GM10248 (cell line): Measurements from ENCODE around the gene PLEKHB1.
A peak's percentile ranks its signal among the peaks of the same experiment; 100 is the strongest.

Experiments
- CTCF ChIA-PET: fragments of 300-600 bp; sonication (Branson Sonifier 250); formaldehyde crosslinking; extraction: SDS; loops from one replicate; lab custom pipeline; 2021; ENCODE audit warnings: antibody characterized with exemption; lab: Yijun Ruan, JAX
- POLR2A ChIA-PET: fragments of 350-650 bp; sonication (Branson Sonifier 250); formaldehyde crosslinking; extraction: SDS; loops from one replicate; lab custom pipeline; 2020; ENCODE audit warnings: antibody characterized with exemption; lab: Yijun Ruan, JAX
- DNase-seq: peaks from one replicate; pipeline ENCODE4 v3.0.0; 2012; ENCODE audit errors: extremely low spot score
- TF ChIP-seq, protein P1 (sequence below): IDR thresholded peaks from 2 replicates; pipeline ENCODE4 v1.5.1; 2012; ENCODE audit warnings: mild to moderate bottlenecking, low read depth; ENCODE audit errors: extremely low read depth, missing control alignments, control extremely low read depth

PLEKHB1 gene

DNA sequence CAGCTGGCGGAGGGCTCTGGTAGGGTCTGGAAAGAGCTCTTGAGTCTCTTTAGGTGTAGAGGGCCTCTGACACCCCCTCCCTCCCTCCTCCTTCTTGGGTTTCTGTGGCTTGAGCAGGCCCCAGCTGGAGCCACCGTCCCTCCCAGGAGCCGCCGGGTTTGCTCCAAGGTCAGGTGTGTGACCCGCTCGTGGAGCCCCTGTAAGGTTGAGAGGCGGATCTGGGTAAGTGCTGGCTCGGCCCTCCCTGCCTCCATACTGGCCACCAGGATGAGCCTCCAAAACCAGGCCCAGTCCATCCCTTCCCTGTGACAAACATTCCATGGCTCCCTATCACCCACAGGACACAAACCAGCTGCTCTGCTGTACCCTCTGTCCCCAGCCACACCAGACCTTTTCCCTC lies 9.3 kb downstream of the PLEKHB1 start:
- TF ChIP-seq, protein P1, sequence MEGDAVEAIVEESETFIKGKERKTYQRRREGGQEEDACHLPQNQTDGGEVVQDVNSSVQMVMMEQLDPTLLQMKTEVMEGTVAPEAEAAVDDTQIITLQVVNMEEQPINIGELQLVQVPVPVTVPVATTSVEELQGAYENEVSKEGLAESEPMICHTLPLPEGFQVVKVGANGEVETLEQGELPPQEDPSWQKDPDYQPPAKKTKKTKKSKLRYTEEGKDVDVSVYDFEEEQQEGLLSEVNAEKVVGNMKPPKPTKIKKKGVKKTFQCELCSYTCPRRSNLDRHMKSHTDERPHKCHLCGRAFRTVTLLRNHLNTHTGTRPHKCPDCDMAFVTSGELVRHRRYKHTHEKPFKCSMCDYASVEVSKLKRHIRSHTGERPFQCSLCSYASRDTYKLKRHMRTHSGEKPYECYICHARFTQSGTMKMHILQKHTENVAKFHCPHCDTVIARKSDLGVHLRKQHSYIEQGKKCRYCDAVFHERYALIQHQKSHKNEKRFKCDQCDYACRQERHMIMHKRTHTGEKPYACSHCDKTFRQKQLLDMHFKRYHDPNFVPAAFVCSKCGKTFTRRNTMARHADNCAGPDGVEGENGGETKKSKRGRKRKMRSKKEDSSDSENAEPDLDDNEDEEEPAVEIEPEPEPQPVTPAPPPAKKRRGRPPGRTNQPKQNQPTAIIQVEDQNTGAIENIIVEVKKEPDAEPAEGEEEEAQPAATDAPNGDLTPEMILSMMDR = no peak
- no peak for DNase-seq
- ChIA-PET CTCF (interaction anchor here (0.6 to 12.3 kb wide), 4 partner anchors 14 to 305 kb away, joined by 3 to 166 read pairs (median 10); no protein-coding TSS in a partner anchor), POLR2A (no interaction called here)

DNA sequence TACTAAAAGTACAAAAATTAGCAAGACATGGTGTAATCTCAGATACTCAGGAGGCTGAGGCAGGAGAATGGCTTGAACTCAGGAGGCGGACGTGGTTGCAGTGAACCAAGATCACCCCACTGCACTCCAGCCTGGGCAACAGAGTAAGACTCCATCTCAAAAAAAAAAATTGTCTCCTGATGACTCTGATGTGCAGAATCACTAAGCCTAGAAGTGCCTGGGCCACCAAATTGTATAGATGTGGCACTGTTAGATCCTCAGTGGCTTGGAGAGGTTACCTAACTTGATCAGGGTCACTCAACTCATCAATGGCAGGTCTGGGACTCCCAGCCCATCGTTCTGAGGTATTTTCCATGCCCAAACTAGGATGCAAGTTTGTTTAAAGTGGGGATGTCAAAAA lies 10.6 kb downstream of the PLEKHB1 start:
- no peak for DNase-seq
- ChIA-PET CTCF (interaction anchor here (3.0 to 12.3 kb wide), 3 partner anchors 9 to 306 kb away, joined by 15 to 166 read pairs (median 75); partner anchors contain the start of gene PLEKHB1), POLR2A (no interaction called here)
- TF ChIP-seq, protein P1 = no peak

DNA sequence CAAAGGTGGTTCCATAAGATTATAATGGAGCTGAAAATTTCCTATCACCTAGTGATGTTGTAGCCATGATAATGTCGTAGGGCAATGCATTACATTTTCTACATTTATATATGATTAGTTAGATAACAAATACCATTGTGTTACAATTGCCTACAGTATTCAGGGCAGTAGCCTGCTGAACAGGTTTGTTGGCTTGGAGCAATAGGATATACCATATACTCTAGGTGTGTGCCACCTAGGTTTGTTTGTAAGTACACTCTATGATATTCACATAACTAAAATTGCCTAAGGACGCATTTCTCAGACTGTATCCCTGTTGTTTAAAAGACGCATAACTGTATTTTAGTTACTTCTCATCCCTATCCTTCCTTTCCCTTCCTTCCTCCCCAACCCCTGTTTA lies 13.6 kb downstream of the PLEKHB1 start:
- ChIA-PET POLR2A (no interaction called here), CTCF (interaction anchor here (0.7 to 12.3 kb wide), 51 partner anchors 9 to 390 kb away, joined by 3 to 166 read pairs (median 8); partner anchors contain the start of genes ARHGEF17 and PLEKHB1)
- DNase-seq = no peak
- TF ChIP-seq, protein P1 = no peak

DNA sequence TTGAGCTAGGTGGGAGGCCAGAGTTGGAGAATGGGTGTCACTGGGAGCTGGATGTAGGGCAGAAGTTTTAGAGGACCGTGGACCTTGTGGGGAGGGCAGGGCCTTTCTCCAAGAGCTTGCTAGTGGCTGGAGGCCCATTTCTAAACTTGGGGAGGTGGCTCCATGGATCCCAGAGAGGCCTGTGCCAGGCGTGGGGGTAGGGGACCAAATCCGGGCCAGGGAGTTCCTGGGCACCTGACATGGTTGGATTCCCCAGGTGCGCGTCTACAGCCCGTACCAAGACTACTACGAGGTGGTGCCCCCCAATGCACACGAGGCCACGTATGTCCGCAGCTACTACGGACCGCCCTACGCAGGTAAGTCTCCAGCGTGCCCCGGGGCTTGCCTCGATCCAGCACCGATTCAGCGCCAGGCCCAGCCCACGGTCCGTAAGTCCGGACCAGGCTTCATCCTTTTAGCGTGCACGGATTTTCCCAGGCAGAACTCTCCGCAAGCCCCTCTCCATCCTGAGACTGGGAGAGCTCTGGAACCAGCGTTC lies 14.2 kb downstream of the PLEKHB1 start:
- POLR2A ChIA-PET = no interaction called here

DNA sequence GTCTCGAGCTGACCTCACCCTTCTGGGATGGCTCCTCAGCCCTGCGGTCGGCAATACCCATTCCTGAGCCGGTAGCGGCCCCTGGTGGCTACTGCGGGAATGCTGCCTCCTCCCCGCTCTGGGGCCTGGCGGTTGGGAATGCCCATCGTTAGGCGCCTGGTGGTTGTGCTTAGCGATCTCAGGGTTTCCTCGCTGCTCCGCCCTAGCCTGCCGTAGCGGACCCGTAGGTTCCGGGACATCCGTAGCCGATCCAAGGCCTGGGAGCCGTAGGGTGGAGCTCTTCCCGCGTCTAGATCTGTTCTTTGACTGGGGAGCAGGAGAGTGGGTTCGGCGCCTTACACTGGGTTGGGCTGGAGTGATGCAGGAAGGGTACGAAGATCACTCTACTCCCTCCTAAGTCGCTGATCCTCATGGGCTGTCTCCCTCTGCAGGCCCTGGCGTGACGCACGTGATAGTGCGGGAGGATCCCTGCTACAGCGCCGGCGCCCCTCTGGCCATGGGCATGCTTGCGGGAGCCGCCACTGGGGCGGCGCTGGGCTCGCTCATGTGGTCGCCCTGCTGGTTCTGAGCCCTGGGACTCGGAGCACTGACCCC lies 14.8 kb downstream of the PLEKHB1 start:
- ChIA-PET CTCF (interaction anchor here (0.6 to 12.3 kb wide), 67 partner anchors 8 to 475 kb away, joined by 3 to 166 read pairs (median 6); partner anchors contain the start of genes ARHGEF17, PLEKHB1 and RAB6A), POLR2A (no interaction called here)
- DNase-seq = peak; percentile 96
- TF ChIP-seq, protein P1 = peak; percentile 99

More for the DNA sequence above, 14.2 kb downstream of the PLEKHB1 start:
- TF ChIP-seq, protein P1 = no peak
- CTCF ChIA-PET = interaction anchor here (0.7 to 12.3 kb wide), 62 partner anchors 8 to 475 kb away, joined by 3 to 166 read pairs (median 6); partner anchors contain the start of genes ARHGEF17 and PLEKHB1
- DNase-seq = no peak

DNA sequence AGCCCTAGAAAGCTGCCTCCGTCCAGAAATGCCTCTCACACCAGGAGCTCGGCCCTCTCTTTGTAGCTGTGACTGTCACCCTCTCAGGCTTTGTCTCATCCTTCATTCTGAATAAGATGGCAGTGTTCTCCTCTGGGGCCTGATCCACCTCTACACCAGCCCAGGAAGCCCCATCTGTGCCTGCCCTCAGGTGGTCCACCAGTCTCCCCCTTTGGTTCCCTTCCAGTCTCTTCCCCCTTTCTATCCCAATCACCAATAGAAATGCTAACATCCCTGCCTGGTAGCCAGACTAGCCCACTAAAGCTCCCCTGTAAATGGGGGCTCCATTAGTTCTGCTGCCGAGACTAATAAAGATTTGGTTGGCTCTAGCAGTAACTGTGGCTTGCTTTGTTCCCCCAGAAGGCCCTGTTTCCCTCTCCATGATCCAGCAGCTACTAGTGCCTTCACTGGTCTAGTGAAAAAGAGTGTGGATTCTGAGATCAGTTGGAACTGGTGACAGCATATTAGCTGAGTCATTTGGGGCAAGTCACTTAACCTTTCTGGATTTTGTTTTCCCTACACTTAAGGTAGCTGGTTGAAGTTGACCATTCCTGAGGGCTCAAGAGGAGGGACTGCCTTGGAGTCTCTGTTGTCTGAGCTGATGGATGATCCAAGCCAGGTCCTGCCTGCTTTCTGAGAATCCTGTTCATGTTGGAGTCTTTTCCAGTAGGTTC lies 16.2 kb downstream of the PLEKHB1 start:
- ChIA-PET CTCF (interaction anchor here (0.9 to 12.3 kb wide), 26 partner anchors 10 to 375 kb away, joined by 3 to 166 read pairs (median 15); partner anchors contain the start of genes ARHGEF17 and PLEKHB1), POLR2A (no interaction called here)
- DNase-seq = no peak
- TF ChIP-seq, protein P1 = no peak
